ENCODE data around the gene POM121.
"Not testable (repeated sequence)": the region's sequence is repeated elsewhere in the genome, so short reads cannot be mapped to it uniquely, and the experiment has no call there.

DNA sequence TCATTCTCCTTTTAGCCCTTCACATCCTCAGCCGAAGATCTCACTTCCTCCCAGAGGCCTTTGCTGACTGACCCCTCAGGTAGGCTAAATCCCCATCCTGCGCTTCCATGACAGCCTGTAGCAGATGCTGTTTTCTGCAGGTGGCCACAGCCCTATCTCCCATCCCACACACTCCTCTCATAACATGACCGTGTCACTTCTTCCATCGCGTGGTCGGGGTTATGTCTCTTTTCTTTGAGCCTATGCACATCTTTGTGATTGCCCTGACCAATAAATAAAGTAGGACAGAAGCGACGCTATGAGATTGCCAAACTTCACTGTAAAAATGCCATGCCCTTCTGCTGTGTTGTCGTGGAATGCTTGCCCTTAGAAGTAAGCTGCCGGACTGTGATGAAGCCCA lies 11.1 kb upstream of the POM121 start:
- TF ChIP-seq ZNF274 (IDR thresholded peaks at IDR 0.05; ENCODE audit: low read depth, low read length); SUZ12 (IDR thresholded peaks at IDR 0.05; ENCODE audit: extremely low read depth, insufficient read depth, insufficient read length); YY1 (IDR thresholded peaks at IDR 0.05; ENCODE audit: insufficient read depth, insufficient read length): not testable (repeated sequence)
